22Rv1 (cell line): ENCODE data around the gene GDF7.

Experiments
- ZFX ChIP-seq: fragments of 450-650 bp; IDR thresholded peaks from 2 replicates; pipeline ENCODE4 v1.6.1; 2017; ENCODE audit warnings: antibody characterized with exemption, borderline replicate concordance
- TF ChIP-seq, protein P1 (sequence below): fragments of 450-650 bp; IDR thresholded peaks from 2 replicates; pipeline ENCODE4 v1.5.1; 2017; ENCODE audit warnings: mild to moderate bottlenecking

DNA sequence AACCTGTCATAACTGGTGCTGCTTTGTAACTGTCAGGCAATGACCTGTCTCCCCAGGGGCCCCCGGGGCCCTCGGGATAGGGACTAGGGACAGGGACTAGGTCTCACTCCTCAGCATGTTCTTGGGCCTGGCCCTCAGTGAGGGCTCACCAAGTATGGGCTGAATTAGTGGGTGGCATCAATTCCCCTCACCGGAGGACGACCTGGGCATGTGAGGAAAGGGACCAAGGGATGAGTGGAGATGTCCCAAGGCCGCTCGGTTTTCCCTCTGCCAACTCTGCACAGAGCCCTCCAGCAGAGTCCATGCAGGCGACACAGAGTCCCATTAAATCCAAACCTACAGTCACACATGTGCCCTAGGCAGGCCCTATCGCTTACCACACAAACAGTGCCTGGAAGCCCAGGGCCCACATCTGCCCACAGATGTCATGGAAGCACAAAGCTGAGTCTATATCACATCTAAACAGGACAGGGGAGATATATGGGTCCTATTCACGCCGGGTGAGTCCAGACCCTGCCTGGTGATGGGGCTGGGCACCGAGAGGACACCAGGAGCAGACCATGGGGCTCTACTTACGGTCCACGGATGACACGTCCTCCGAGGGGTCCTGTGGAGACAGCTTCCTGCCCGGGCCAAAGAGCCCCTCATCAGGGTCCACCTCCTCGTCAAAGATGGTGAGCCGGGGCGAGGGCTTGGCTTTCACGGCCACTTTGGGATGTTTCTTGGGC, 42.6 kb upstream of the GDF7 start:
- TF ChIP-seq, protein P1, sequence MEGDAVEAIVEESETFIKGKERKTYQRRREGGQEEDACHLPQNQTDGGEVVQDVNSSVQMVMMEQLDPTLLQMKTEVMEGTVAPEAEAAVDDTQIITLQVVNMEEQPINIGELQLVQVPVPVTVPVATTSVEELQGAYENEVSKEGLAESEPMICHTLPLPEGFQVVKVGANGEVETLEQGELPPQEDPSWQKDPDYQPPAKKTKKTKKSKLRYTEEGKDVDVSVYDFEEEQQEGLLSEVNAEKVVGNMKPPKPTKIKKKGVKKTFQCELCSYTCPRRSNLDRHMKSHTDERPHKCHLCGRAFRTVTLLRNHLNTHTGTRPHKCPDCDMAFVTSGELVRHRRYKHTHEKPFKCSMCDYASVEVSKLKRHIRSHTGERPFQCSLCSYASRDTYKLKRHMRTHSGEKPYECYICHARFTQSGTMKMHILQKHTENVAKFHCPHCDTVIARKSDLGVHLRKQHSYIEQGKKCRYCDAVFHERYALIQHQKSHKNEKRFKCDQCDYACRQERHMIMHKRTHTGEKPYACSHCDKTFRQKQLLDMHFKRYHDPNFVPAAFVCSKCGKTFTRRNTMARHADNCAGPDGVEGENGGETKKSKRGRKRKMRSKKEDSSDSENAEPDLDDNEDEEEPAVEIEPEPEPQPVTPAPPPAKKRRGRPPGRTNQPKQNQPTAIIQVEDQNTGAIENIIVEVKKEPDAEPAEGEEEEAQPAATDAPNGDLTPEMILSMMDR = no peak
- no peak for TF ChIP-seq ZFX
